Measurements from ENCODE around the gene ZFR2.

ZFR2 gene

GRCh38 chr19:3782330-3782729 lies 86.5 kb downstream of the ZFR2 start:
- TF ChIP-seq CTCF (IDR thresholded peaks at IDR 0.05; ENCODE audit: borderline replicate concordance, control extremely low read depth, extremely low read depth, insufficient read depth, missing control alignments): no peak
- in situ Hi-C loops (cut with MboI; ENCODE audit: low sequenced_read_pairs, unreplicated experiment): no loop called here
- no peak for DNase-seq (ENCODE audit: low spot score)

- TF ChIP-seq CTCF (IDR thresholded peaks at IDR 0.05; ENCODE audit: borderline replicate concordance, control extremely low read depth, extremely low read depth, insufficient read depth, missing control alignments): no peak
- in situ Hi-C loops (cut with MboI; ENCODE audit: low sequenced_read_pairs, unreplicated experiment): no loop called here
- DNase-seq (ENCODE audit: low spot score): no peak
These were observed 87.2 kb downstream of the ZFR2 start for GRCh38 chr19:3781603-3782002.

GRCh38 chr19:3780786-3781304 lies 88.0 kb downstream of the ZFR2 start:
- in situ Hi-C loops (cut with MboI; ENCODE audit: low sequenced_read_pairs, unreplicated experiment): no loop called here

GRCh38 chr19:3778899-3779723 lies 89.7 kb downstream of the ZFR2 start:
- in situ Hi-C loops (cut with MboI; ENCODE audit: low sequenced_read_pairs, unreplicated experiment): no loop called here
- no peak for DNase-seq (ENCODE audit: low spot score)
- no peak for TF ChIP-seq CTCF (IDR thresholded peaks at IDR 0.05; ENCODE audit: borderline replicate concordance, control extremely low read depth, extremely low read depth, insufficient read depth, missing control alignments)

More at GRCh38 chr19:3780786-3781304, 88.0 kb downstream of the ZFR2 start:
- TF ChIP-seq CTCF (IDR thresholded peaks at IDR 0.05; ENCODE audit: borderline replicate concordance, control extremely low read depth, extremely low read depth, insufficient read depth, missing control alignments): no peak
- DNase-seq (ENCODE audit: low spot score): no peak

- in situ Hi-C loops (cut with MboI; ENCODE audit: low sequenced_read_pairs, unreplicated experiment): no loop called here
- no peak for TF ChIP-seq CTCF (IDR thresholded peaks at IDR 0.05; ENCODE audit: borderline replicate concordance, control extremely low read depth, extremely low read depth, insufficient read depth, missing control alignments)
- no peak for DNase-seq (ENCODE audit: low spot score)
These were observed 90.6 kb downstream of the ZFR2 start for GRCh38 chr19:3778104-3778867.

- no peak for TF ChIP-seq CTCF (IDR thresholded peaks at IDR 0.05; ENCODE audit: borderline replicate concordance, control extremely low read depth, extremely low read depth, insufficient read depth, missing control alignments)
- DNase-seq (ENCODE audit: low spot score): no peak
- in situ Hi-C loops (cut with MboI; ENCODE audit: low sequenced_read_pairs, unreplicated experiment): no loop called here
These were observed 92.3 kb downstream of the ZFR2 start for GRCh38 chr19:3776479-3777040.
